HuH-7.5 (cell line): ENCODE results near the gene SLC16A9.

Source experiments
- DNase-seq: peaks from one replicate; pipeline ENCODE4 v3.0.0; 2011; ENCODE audit warnings: low spot score

Gene SLC16A9

GRCh38 chr10:59627366-59628018 is 82.2 kb downstream of the SLC16A9 start:
- DNase-seq = no peak

- DNase-seq = no peak
Measured at GRCh38 chr10:59626523-59626869, 83.2 kb downstream of the SLC16A9 start.

GRCh38 chr10:59625721-59626522 is 83.7 kb downstream of the SLC16A9 start:
- DNase-seq = peak; percentile 31

GRCh38 chr10:59624951-59625350 is 84.7 kb downstream of the SLC16A9 start:
- DNase-seq = no peak

- no peak for DNase-seq
Measured at GRCh38 chr10:59624136-59624535, 85.5 kb downstream of the SLC16A9 start.

- DNase-seq = no peak
Measured at GRCh38 chr10:59623133-59624121, 86.2 kb downstream of the SLC16A9 start.

- DNase-seq = no peak
Measured at GRCh38 chr10:59622320-59623132, 87.1 kb downstream of the SLC16A9 start.

- DNase-seq = no peak
Measured at GRCh38 chr10:59621771-59622170, 87.9 kb downstream of the SLC16A9 start.

- DNase-seq = no peak
Measured at GRCh38 chr10:59618666-59619065, 91.0 kb downstream of the SLC16A9 start.

- DNase-seq = no peak
Measured at GRCh38 chr10:59617996-59618395, 91.7 kb downstream of the SLC16A9 start.

GRCh38 chr10:59611048-59611447 is 98.6 kb downstream of the SLC16A9 start:
- no peak for DNase-seq

- no peak for DNase-seq
Measured at GRCh38 chr10:59607970-59608369, 101.7 kb downstream of the SLC16A9 start.

- DNase-seq = no peak
Measured at GRCh38 chr10:59606551-59606961, 103.1 kb downstream of the SLC16A9 start.

GRCh38 chr10:59601985-59602384 is 107.7 kb downstream of the SLC16A9 start:
- no peak for DNase-seq
